Measurements from ENCODE around the gene ECI2.

ECI2 gene

GRCh38 chr6:4134841-4135664 is at the start of gene ECI2 (continued):
- TF ChIP-seq ZNF362 (tag by site-specific recombination; IDR thresholded peaks at IDR 0.05) (no peak), BCL11A (tag by site-specific recombination; IDR thresholded peaks at IDR 0.05; ENCODE audit: low read depth) (no peak), ZBTB48 (tag by site-specific recombination; IDR thresholded peaks at IDR 0.05) (peak; percentile 78; the same call in 1 of the 2 replicates), ZNF341 (tag by site-specific recombination; IDR thresholded peaks at IDR 0.05; ENCODE audit: low read depth) (peak; percentile 48), KLF10 (tag by site-specific recombination; IDR thresholded peaks at IDR 0.05) (peak; percentile 33; the same call in 1 of the 2 replicates), ZBTB11 (tag by site-specific recombination; conservative IDR thresholded peaks at IDR 0.05; ENCODE audit: low read depth) (no peak), HOXA7 (CRISPR knock-in tag; IDR thresholded peaks at IDR 0.05; ENCODE audit: borderline replicate concordance) (no peak), ZNF248 (tag by site-specific recombination; IDR thresholded peaks at IDR 0.05) (no peak), ZNF621 (tag by site-specific recombination; IDR thresholded peaks at IDR 0.05) (no peak), ZNF571 (tag by site-specific recombination; IDR thresholded peaks at IDR 0.05) (no peak), BCL11B (tag by site-specific recombination; IDR thresholded peaks at IDR 0.05; ENCODE audit: low read depth) (0 out of 2 replicates have a peak, but pooled peaks have one; percentile 19), ZNF777 (tag by site-specific recombination; IDR thresholded peaks at IDR 0.05; ENCODE audit: borderline replicate concordance) (peak; percentile 69; the same call in 1 of the 2 replicates), ZNF394 (tag by site-specific recombination; IDR thresholded peaks at IDR 0.05; ENCODE audit: borderline replicate concordance) (0 out of 2 replicates have a peak, but pooled peaks have one; percentile 26), BCL6B (tag by site-specific recombination; IDR thresholded peaks at IDR 0.05) (no peak), ZFP41 (tag by site-specific recombination; IDR thresholded peaks at IDR 0.05; ENCODE audit: borderline replicate concordance) (no peak), ZNF391 (tag by site-specific recombination; IDR thresholded peaks at IDR 0.05; ENCODE audit: borderline replicate concordance, low read depth) (peak; percentile 36; the same call in 1 of the 2 replicates), ZNF76 (tag by site-specific recombination; IDR thresholded peaks at IDR 0.05; ENCODE audit: borderline replicate concordance, low read depth) (peak; percentile 48; the same call in 1 of the 2 replicates), ZBTB7A (tag by site-specific recombination; IDR thresholded peaks at IDR 0.05; ENCODE audit: low read depth) (peak; percentile 86; the same call in 1 of the 2 replicates), ZNF791 (tag by site-specific recombination; IDR thresholded peaks at IDR 0.05) (no peak), TRIM28 (IDR thresholded peaks at IDR 0.05; ENCODE audit: borderline replicate concordance, low read length) (peak; percentile 40; the same call in 1 of the 2 replicates), ZNF660 (tag by site-specific recombination; IDR thresholded peaks at IDR 0.05) (no peak), ZNF280D (tag by site-specific recombination; IDR thresholded peaks at IDR 0.05) (no peak), ZNF169 (tag by site-specific recombination; IDR thresholded peaks at IDR 0.05) (no peak), IKZF3 (tag by site-specific recombination; IDR thresholded peaks at IDR 0.05) (no peak), ZNF629 (tag by site-specific recombination; IDR thresholded peaks at IDR 0.05) (peak; percentile 39; the same call in 1 of the 2 replicates), ATF2 (tag by site-specific recombination; IDR thresholded peaks at IDR 0.05; ENCODE audit: low read depth) (no peak)
